Effector memory CD8-positive, alpha-beta T cell (primary cell): ENCODE data around the gene GABARAP.
A peak's percentile ranks its signal among the peaks of the same experiment; 100 is the strongest.

Experiments
- ATAC-seq: fragments of 150-1000 bp; cut with Tn5 transposase; replicated peaks from 2 replicates; pipeline ENCODE4 v1.10.0; 2021; ENCODE audit warnings: mild to moderate bottlenecking, moderate library complexity
- DNase-seq, 3 experiments: peaks; one replicate each; pipeline ENCODE4 v3.0.0; 2021
- H3K27ac Mint-ChIP-seq, 2 donors: one replicate each; pipeline ENCODE4 v1.8.0; 2022; ENCODE audit warnings: mild to moderate bottlenecking in 2 of 2, mixed read lengths in 2 of 2, moderate library complexity in 2 of 2
- H3K27me3 Mint-ChIP-seq, 2 donors: one replicate each; pipeline ENCODE4 v1.8.0; 2022; ENCODE audit warnings: mixed read lengths in 2 of 2
- H3K36me3 Mint-ChIP-seq: one replicate; pipeline ENCODE4 v1.8.0; 2022; ENCODE audit warnings: mild to moderate bottlenecking, moderate library complexity, mixed read lengths; ENCODE audit not compliant: insufficient read depth
- H3K4me1 Mint-ChIP-seq, 2 donors: one replicate each; pipeline ENCODE4 v1.8.0; 2022; ENCODE audit warnings: low read depth in 2 of 2, mixed read lengths in 2 of 2
- H3K4me3 Mint-ChIP-seq, 2 donors: one replicate each; pipeline ENCODE4 v1.8.0; 2022; ENCODE audit warnings: mild to moderate bottlenecking in 2 of 2, mixed read lengths in 2 of 2, moderate library complexity in 2 of 2
- H3K9me3 Mint-ChIP-seq, 2 donors: one replicate each; pipeline ENCODE4 v1.8.0; 2022; ENCODE audit warnings: mixed read lengths in 2 of 2

Gene GABARAP

DNA sequence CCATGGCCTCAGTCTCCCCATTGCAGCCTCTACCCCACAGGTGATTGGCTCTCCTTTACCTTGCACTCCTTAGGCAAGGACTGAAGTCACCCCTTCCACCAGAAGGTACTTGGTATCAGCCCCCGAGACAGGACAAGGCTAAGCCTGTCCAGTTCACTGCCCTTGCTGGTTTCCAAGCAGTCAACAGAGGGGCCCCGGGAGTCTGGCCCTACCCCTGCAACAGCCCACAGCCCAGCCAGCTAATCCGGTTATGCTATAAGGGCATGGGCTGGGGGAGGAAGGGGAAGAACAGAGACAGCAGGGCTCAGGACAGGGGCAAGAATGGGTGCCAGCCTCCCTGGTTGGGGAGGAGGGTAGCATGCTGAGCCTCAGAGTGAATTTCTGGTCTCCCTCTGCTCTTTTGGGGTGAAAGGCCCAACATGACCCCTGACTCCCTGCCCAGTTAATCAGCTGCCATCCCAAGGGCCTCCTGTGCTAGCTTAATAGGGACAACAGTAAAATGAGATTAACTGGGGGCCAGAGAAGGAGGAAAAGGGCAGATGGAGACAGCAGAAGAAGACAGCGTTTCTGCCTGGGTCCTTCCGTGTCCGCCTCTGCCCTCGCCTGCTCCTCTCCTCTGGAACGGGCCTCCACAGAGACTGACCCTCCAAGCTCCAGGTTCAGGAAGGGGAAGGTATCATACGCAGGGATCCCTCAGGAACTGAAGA is 33.3 kb downstream of the GABARAP start:
- H3K9me3 Mint-ChIP-seq = no peaks in the 10 kb centered on the region
- no peak overlapping the region for H3K4me3 Mint-ChIP-seq
- peaks cover 26 to 35% of the 10 kb centered on the region in 2 donors for H3K4me1 Mint-ChIP-seq
- peaks cover 33% of the 10 kb centered on the region for H3K36me3 Mint-ChIP-seq
- DNase-seq (no peak), ATAC-seq (no peak)
- peaks cover 0 to 31% of the 10 kb centered on the region in 2 donors for H3K27me3 Mint-ChIP-seq
- H3K27ac Mint-ChIP-seq = peak overlapping the region; percentile 71 to 98

GRCh38 chr17:7208027-7208571 is 34.1 kb downstream of the GABARAP start:
- H3K4me3 Mint-ChIP-seq = no peak overlapping the region
- H3K27ac Mint-ChIP-seq = peak overlapping the region; percentile 71 to 98
- peaks cover 0 to 31% of the 10 kb centered on the region in 2 donors for H3K27me3 Mint-ChIP-seq
- DNase-seq (no peak), ATAC-seq (no peak)
- peaks cover 34% of the 10 kb centered on the region for H3K36me3 Mint-ChIP-seq
- H3K4me1 Mint-ChIP-seq = peaks cover 22 to 34% of the 10 kb centered on the region in 2 donors
- no peaks in the 10 kb centered on the region for H3K9me3 Mint-ChIP-seq

DNA sequence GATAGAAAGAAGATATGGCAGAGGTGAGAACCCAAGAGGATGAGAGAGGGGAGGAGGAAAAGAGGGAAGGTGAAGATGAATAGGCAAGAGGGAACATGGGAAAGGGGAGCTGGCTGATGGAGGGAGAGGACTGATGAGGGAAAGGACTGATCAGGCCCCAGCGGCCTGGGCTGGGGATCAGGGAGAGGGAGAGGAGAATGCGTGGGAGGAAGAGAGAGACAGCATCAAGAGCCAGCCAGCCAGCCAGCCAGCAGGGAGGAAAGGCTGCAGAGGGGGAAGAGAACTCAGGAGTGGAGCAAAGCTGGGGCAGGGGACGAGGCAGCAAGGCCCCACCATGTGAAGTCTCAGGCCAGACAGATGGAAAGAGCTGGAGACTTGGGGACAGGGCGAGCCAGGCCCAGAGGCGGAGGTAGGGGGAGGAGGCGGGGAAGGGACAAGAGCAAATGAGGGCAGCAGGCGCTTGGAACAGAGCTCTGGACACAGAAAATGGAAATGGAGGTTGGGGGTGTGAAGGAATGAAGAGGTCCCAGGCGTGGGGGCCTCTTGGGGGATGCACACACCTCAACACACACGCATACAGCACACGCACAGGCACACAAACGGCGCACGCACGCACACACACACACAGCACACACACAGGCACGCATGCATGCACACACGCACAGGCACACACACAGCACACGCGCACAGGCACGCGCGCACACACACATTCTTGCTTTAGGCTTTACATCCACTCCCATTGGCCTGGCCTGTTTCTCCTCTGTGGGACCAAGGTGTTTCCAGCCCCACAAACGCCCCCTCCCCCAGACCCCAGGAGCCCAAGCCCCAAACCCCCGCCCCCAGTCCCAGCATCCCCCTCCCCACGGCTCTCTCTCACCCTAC is 34.9 kb downstream of the GABARAP start:
- Mint-ChIP-seq H3K36me3 (peaks cover 32% of the 10 kb centered on the region), H3K27ac (peak overlapping the region; percentile 98), H3K9me3 (no peaks in the 10 kb centered on the region), H3K4me1 (peaks cover 22 to 34% of the 10 kb centered on the region in 2 donors), H3K4me3 (peak overlapping the region; percentile 80 to 81), H3K27me3 (peaks cover 0 to 30% of the 10 kb centered on the region in 2 donors)
- DNase-seq = no peak
- no peak for ATAC-seq

DNA sequence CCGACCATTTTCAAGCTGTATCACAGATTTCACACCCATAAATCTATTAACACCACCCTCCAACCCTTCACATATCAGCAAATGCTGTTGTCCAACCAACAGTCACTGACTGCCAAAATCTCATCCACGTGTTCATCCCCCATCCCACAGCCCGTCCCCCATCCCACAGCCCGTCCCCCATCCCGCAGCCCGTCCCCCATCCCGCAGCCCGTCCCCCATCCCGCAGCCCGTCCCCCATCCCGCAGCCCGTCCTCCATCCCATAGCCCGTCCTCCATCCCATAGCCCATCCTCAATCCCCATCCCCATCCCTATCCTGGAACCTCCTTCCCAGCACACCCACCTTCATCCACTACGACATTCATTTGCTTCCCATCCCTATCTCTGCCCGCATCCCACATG is 36.7 kb downstream of the GABARAP start:
- Mint-ChIP-seq H3K9me3 (no peaks in the 10 kb centered on the region), H3K27me3 (peaks cover 0 to 20% of the 10 kb centered on the region in 2 donors), H3K36me3 (peaks cover 32% of the 10 kb centered on the region), H3K4me3 (peak overlapping the region; percentile 80 to 81), H3K27ac (peak overlapping the region; percentile 98), H3K4me1 (peaks cover 22 to 34% of the 10 kb centered on the region in 2 donors)
- ATAC-seq (no peak), DNase-seq (no peak)

GRCh38 chr17:7204828-7205461 is 37.3 kb downstream of the GABARAP start:
- Mint-ChIP-seq H3K4me1 (peaks cover 22 to 34% of the 10 kb centered on the region in 2 donors), H3K27me3 (peaks cover 0 to 14% of the 10 kb centered on the region in 2 donors), H3K9me3 (no peaks in the 10 kb centered on the region), H3K4me3 (peak overlapping the region; percentile 80 to 81), H3K36me3 (peaks cover 32% of the 10 kb centered on the region), H3K27ac (peak overlapping the region; percentile 98)
- ATAC-seq (peak; percentile 78), DNase-seq (peak; percentile 97 to 98 (median 98))

DNA sequence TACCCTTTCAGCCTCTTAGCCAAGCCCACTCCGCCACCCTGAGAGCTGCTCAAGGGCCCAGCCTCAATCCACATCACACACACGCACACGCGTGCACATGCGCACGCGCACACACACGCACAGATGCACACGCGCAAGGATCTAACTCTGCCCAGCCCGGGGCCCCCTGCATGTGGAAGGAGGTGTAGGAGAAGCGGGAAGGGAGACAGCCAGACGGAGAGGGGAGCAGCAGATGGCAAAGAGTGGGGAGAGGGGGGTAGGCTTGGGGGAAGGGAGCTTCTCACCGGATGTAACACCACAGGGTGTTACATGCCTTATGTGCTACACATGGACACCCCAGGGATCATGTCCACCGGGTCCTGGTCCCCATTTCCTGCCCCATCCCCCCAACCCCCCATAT is 37.9 kb downstream of the GABARAP start:
- no peak for ATAC-seq
- no peaks in the 10 kb centered on the region for H3K9me3 Mint-ChIP-seq
- H3K4me3 Mint-ChIP-seq = peak overlapping the region; percentile 80 to 81
- H3K27me3 Mint-ChIP-seq = peaks cover 0 to 9% of the 10 kb centered on the region in 2 donors
- DNase-seq = no peak
- peaks cover 22 to 34% of the 10 kb centered on the region in 2 donors for H3K4me1 Mint-ChIP-seq
- H3K36me3 Mint-ChIP-seq = peaks cover 32% of the 10 kb centered on the region
- H3K27ac Mint-ChIP-seq = peak overlapping the region; percentile 98

GRCh38 chr17:7203391-7203790 is 38.9 kb downstream of the GABARAP start:
- peak overlapping the region; percentile 98 for H3K27ac Mint-ChIP-seq
- peaks cover 0 to 3% of the 10 kb centered on the region in 2 donors for H3K27me3 Mint-ChIP-seq
- ATAC-seq (no peak), DNase-seq (no peak)
- H3K4me3 Mint-ChIP-seq = peak overlapping the region; percentile 61 to 80
- H3K36me3 Mint-ChIP-seq = peaks cover 30% of the 10 kb centered on the region
- peaks cover 22 to 34% of the 10 kb centered on the region in 2 donors for H3K4me1 Mint-ChIP-seq
- H3K9me3 Mint-ChIP-seq = no peaks in the 10 kb centered on the region

DNA sequence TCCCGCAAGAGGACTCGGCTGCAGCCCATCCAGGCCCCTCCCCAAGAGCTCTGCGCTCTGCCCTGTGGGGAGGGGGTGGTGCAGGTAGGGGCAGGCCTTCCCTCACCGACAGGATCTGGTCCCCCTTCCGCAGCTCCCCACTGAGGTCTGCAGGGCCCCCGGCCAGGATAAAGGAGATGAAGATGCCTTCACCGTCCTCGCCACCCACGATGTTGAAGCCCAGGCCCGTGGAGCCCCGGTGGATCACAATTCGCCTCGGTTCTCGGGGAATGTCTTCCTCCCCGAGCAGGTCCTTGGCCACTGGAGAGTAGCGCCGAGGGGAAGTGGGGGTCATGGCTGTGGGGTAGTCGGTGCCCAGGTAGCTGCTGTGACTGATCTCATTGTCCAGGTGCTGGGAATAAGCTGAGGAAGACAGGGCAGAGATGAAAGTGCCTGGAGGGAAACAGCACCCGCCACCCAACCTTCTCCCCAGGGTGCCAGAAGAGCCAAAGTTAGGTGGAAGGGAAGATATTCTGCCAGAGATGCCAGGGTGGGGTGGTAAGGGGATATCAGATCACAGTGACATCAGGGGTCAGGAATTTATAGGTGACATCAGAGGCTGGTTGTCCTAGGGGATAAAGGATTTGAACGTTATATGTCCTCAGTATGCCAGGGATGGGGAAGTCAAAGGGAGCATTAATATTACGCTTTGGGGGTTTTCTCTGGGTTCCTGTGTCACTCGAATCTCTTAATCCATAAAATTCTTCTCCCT is 45.4 kb downstream of the GABARAP start:
- H3K4me3 Mint-ChIP-seq = no peak overlapping the region
- peaks cover 4% of the 10 kb centered on the region for H3K36me3 Mint-ChIP-seq
- no peak for DNase-seq
- H3K27ac Mint-ChIP-seq = no peak overlapping the region
- no peaks in the 10 kb centered on the region for H3K9me3 Mint-ChIP-seq
- no peak for ATAC-seq
- no peaks in the 10 kb centered on the region for H3K27me3 Mint-ChIP-seq
- peaks cover 1 to 5% of the 10 kb centered on the region in 2 donors for H3K4me1 Mint-ChIP-seq

GRCh38 chr17:7195971-7196370 is 46.3 kb downstream of the GABARAP start:
- Mint-ChIP-seq H3K4me3 (no peak overlapping the region), H3K27ac (peak overlapping the region in 1 of 2 donors; percentile 55), H3K36me3 (peaks cover 4% of the 10 kb centered on the region), H3K4me1 (peaks cover 1 to 5% of the 10 kb centered on the region in 2 donors), H3K27me3 (no peaks in the 10 kb centered on the region), H3K9me3 (no peaks in the 10 kb centered on the region)
- ATAC-seq = no peak
- DNase-seq = no peak

- Mint-ChIP-seq H3K27ac (peak overlapping the region; percentile 32 to 60), H3K4me3 (no peak overlapping the region), H3K27me3 (no peaks in the 10 kb centered on the region), H3K36me3 (peaks cover 7% of the 10 kb centered on the region), H3K4me1 (peaks cover 1 to 5% of the 10 kb centered on the region in 2 donors), H3K9me3 (no peaks in the 10 kb centered on the region)
- ATAC-seq (no peak), DNase-seq (no peak)
Measured at GRCh38 chr17:7192271-7192937, 49.8 kb downstream of the GABARAP start.

- DNase-seq (no peak), ATAC-seq (peak; percentile 51)
- H3K36me3 Mint-ChIP-seq = peaks cover 7% of the 10 kb centered on the region
- no peak overlapping the region for H3K4me3 Mint-ChIP-seq
- no peaks in the 10 kb centered on the region for H3K27me3 Mint-ChIP-seq
- peak overlapping the region; percentile 32 to 60 for H3K27ac Mint-ChIP-seq
- H3K4me1 Mint-ChIP-seq = peaks cover 1 to 5% of the 10 kb centered on the region in 2 donors
- no peaks in the 10 kb centered on the region for H3K9me3 Mint-ChIP-seq
Measured at GRCh38 chr17:7191571-7192270, 50.5 kb downstream of the GABARAP start.

GRCh38 chr17:7191069-7191468 is 51.2 kb downstream of the GABARAP start:
- H3K36me3 Mint-ChIP-seq = peaks cover 7% of the 10 kb centered on the region
- H3K27ac Mint-ChIP-seq = peak overlapping the region in 1 of 2 donors; percentile 60
- H3K27me3 Mint-ChIP-seq = no peaks in the 10 kb centered on the region

More at GRCh38 chr17:7191069-7191468, 51.2 kb downstream of the GABARAP start:
- H3K4me3 Mint-ChIP-seq = no peak overlapping the region
- no peak for DNase-seq
- H3K4me1 Mint-ChIP-seq = peaks cover 5% of the 10 kb centered on the region in 2 donors
- no peaks in the 10 kb centered on the region for H3K9me3 Mint-ChIP-seq
- no peak for ATAC-seq
